Mucosa of stomach (tissue), 1 donor: ENCODE data around the gene CADM3.

Experiments used
- H3K27me3 ChIP-seq: one replicate; pipeline ENCODE4 v1.7.0; 2013; ENCODE audit warnings: mild to moderate bottlenecking, low read length; ENCODE audit not compliant: control insufficient read depth, insufficient read depth
- H3K36me3 ChIP-seq: one replicate; pipeline ENCODE4 v1.7.0; 2013; ENCODE audit warnings: low read length; ENCODE audit not compliant: control insufficient read depth, insufficient read depth
- H3K4me1 ChIP-seq: one replicate; pipeline ENCODE4 v1.7.0; 2013; ENCODE audit warnings: mild to moderate bottlenecking, low read length; ENCODE audit not compliant: control insufficient read depth, insufficient read depth
- H3K4me3 ChIP-seq: one replicate; pipeline ENCODE4 v1.7.0; 2013; ENCODE audit warnings: low read length
- H3K9ac ChIP-seq: one replicate; pipeline ENCODE4 v1.7.0; 2013; ENCODE audit warnings: mild to moderate bottlenecking, low read length, moderate library complexity
- H3K9me3 ChIP-seq: one replicate; pipeline ENCODE4 v1.7.0; 2013; ENCODE audit warnings: mild to moderate bottlenecking, low read length, moderate library complexity; ENCODE audit not compliant: control insufficient read depth
- donor health status: Pancreatic carcinoma.

CADM3 gene

DNA sequence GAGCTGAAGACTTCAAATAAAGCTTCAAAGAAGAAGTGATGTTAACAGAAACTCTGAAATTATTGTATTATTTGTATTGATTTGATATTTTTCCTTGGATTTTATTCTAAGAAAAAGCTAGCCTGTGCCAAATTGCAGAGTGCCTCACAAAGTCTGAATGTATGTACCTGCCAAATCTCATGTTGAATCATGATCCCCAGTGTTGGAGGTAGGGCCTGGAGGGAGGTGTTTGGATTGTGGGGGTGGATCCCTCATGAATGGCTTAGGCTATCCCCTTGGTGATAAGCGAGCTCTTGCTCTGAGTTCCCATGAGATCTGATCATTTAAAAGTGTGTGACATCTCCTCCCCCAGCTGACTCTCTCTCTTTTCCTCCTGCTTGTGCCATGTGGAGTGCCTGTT is 76.9 kb downstream of the CADM3 start:
- H3K9me3 ChIP-seq, result no peaks in the 10 kb centered on the region
- H3K27me3 ChIP-seq, result no peaks in the 10 kb centered on the region
- H3K4me3 ChIP-seq, result no peak overlapping the region
- no peaks in the 10 kb centered on the region for H3K4me1 ChIP-seq
- no peak overlapping the region for H3K9ac ChIP-seq
- no peaks in the 10 kb centered on the region for H3K36me3 ChIP-seq

GRCh38 chr1:159250638-159251216 is 79.3 kb downstream of the CADM3 start:
- Histone ChIP-seq H3K9me3 (no peaks in the 10 kb centered on the region), H3K9ac (no peak overlapping the region), H3K4me1 (no peaks in the 10 kb centered on the region), H3K27me3 (no peaks in the 10 kb centered on the region), H3K36me3 (no peaks in the 10 kb centered on the region), H3K4me3 (no peak overlapping the region)
